Parathyroid adenoma (tissue), 2 donors: ENCODE data around the gene SH3BP4.

Experiments used
- H2AFZ ChIP-seq: fragments of 300-600 bp; sonication (generic); one replicate; pipeline ENCODE4 v1.7.0; 2017; ENCODE audit warnings: antibody characterized with exemption, mild to moderate bottlenecking
- H3K27ac ChIP-seq: fragments of 300-600 bp; sonication (generic); one replicate; pipeline ENCODE4 v1.7.0; 2017
- H3K27me3 ChIP-seq: fragments of 300-600 bp; sonication (generic); one replicate; pipeline ENCODE4 v1.7.0; 2017; ENCODE audit warnings: low read length; ENCODE audit not compliant: control insufficient read depth, insufficient read depth
- H3K36me3 ChIP-seq: fragments of 300-600 bp; sonication (generic); one replicate; pipeline ENCODE4 v1.7.0; 2017; ENCODE audit warnings: low read length; ENCODE audit not compliant: control insufficient read depth, insufficient read depth
- H3K4me1 ChIP-seq: fragments of 300-600 bp; sonication (generic); one replicate; pipeline ENCODE4 v1.7.0; 2017; ENCODE audit warnings: control low read depth
- H3K4me2 ChIP-seq: fragments of 300-600 bp; sonication (generic); one replicate; pipeline ENCODE4 v1.7.0; 2017; ENCODE audit warnings: low read length
- H3K4me3 ChIP-seq: fragments of 300-600 bp; sonication (generic); one replicate; pipeline ENCODE4 v1.7.0; 2017; ENCODE audit warnings: low read depth, low read length
- H3K79me2 ChIP-seq: fragments of 300-600 bp; sonication (generic); one replicate; pipeline ENCODE4 v1.7.0; 2017; ENCODE audit warnings: control low read depth
- H3K9ac ChIP-seq: fragments of 300-600 bp; sonication (generic); one replicate; pipeline ENCODE4 v1.7.0; 2017; ENCODE audit warnings: mild to moderate bottlenecking
- H3K9me3 ChIP-seq: fragments of 300-600 bp; sonication (generic); one replicate; pipeline ENCODE4 v1.7.0; 2017; ENCODE audit warnings: low read length; ENCODE audit not compliant: control insufficient read depth
- CTCF ChIP-seq: fragments of 300-600 bp; sonication (generic); IDR thresholded peaks from one replicate; pipeline ENCODE4 v1.7.0; 2017; ENCODE audit warnings: antibody characterized with exemption, mild to moderate bottlenecking
- donor health status: primary hyperparathyroidism.

SH3BP4 gene

DNA sequence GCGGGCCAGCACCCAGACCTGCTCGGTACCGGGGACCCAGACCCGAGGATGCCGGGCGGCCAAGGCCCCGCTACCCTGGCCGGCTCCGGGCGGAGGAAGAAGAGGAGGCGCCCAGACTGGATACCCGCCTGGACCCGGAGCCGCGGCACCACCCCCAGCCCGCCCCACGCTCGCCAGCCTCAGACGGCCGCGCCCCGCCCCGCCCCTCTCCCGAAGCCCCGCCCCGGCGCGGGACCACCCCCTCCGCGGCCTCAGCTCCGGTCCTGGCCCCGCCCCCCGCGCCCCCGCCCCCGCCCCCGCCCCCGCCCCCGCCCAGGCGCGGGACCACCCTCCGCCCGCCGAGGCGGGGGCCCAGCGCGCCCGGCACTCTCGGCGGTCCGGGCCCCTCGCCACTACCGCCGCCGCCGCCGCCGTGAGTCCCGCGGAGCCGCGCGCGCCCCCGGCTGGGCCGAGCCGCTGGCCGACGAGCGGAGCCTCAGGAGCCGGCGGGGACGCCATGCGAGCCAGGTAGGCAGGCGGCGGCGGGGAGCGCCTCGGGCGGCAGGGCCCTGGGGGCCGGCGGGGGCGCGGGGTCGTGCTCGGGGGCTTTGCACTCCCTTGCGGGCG, at the start of gene SH3BP4:
SH3BP4 (plus strand) TSS at position 354 of the 606 bp plus-strand sequence. CDS start 82,986 bp downstream, outside the sequence.
- H3K36me3 ChIP-seq: no peaks in the 10 kb centered on the region
- peak within 1 kb of the TSS; percentile 80 for H3K4me3 ChIP-seq
- H3K9ac ChIP-seq: no peak within 1 kb of the TSS
- no peaks in the 10 kb centered on the region for H3K79me2 ChIP-seq
- peak within 1 kb of the TSS; percentile 93 for H3K4me2 ChIP-seq
- H3K4me1 ChIP-seq: no peaks in the 10 kb centered on the region
- H3K27ac ChIP-seq: no peak within 1 kb of the TSS
- no peaks in the 10 kb centered on the region for H3K9me3 ChIP-seq
- no peaks in the 10 kb centered on the region for H3K27me3 ChIP-seq
- no peak for TF ChIP-seq CTCF
- H2AFZ ChIP-seq: peak within 1 kb of the TSS; percentile 84

DNA sequence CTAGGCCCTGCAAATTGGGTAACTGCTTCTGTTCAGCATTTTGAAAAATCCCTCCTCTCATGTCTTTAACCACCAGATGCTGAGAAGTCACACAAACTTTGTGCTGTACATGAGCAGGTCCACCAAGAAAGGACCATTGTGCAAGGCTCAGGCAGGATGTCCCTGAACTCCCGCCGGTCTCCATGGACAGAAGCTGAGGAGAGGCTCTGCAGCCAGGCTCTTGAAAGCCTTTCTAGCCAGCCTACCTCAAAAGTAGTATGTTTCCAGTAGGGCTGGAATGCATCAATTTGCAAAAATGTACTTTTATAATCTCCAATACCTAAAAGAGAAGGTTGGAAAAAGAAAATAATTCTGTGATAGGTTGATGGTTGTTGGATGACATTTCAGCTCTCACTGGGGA, 47.0 kb upstream of the SH3BP4 start:
- Histone ChIP-seq H3K4me1 (no peaks in the 10 kb centered on the region), H2AFZ (no peak overlapping the region), H3K27me3 (no peaks in the 10 kb centered on the region), H3K9ac (no peak overlapping the region), H3K4me3 (no peak overlapping the region), H3K9me3 (no peaks in the 10 kb centered on the region), H3K4me2 (no peak overlapping the region), H3K36me3 (no peaks in the 10 kb centered on the region), H3K79me2 (no peaks in the 10 kb centered on the region), H3K27ac (no peak overlapping the region)
- TF ChIP-seq CTCF: no peak

GRCh38 chr2:234905547-234906265, 46.1 kb upstream of the SH3BP4 start:
- H3K9ac ChIP-seq: no peak overlapping the region

GRCh38 chr2:234910186-234910679, 41.6 kb upstream of the SH3BP4 start:
- Histone ChIP-seq H2AFZ (no peak overlapping the region), H3K36me3 (no peaks in the 10 kb centered on the region), H3K9ac (no peak overlapping the region), H3K27me3 (no peaks in the 10 kb centered on the region), H3K27ac (no peak overlapping the region), H3K4me1 (no peaks in the 10 kb centered on the region), H3K4me3 (no peak overlapping the region), H3K79me2 (no peaks in the 10 kb centered on the region), H3K9me3 (no peaks in the 10 kb centered on the region), H3K4me2 (no peak overlapping the region)
- TF ChIP-seq CTCF: no peak

More at GRCh38 chr2:234905547-234906265, 46.1 kb upstream of the SH3BP4 start:
- Histone ChIP-seq H3K4me2 (no peak overlapping the region), H3K27me3 (no peaks in the 10 kb centered on the region), H3K4me1 (no peaks in the 10 kb centered on the region), H3K36me3 (no peaks in the 10 kb centered on the region), H3K9me3 (no peaks in the 10 kb centered on the region), H2AFZ (no peak overlapping the region), H3K27ac (no peak overlapping the region), H3K4me3 (no peak overlapping the region), H3K79me2 (no peaks in the 10 kb centered on the region)
- TF ChIP-seq CTCF: no peak
